HT1080 (cell line): ENCODE measurements around the gene CEP295NL. TPM values are rescaled to one million over a fixed set of nuclear protein-coding genes. Genes with fewer than 3 reads are reported as not detected.

Experiments
- total RNA-seq: library from RNA; depleted of rRNA; stranded (reverse); fragments of >200 nt; shearing (Covaris generic); gene quantifications from 2 replicates; pipeline ENCODE4 v1.2.3, GENCODE V29; 2014; rRNA removed

CEP295NL gene
- total RNA-seq, 1 experiment from 2014 or later = 0.55 TPM

Other genes starting within 250 kb of the CEP295NL start
- gene CYTH1, start 120.9 kb downstream of the CEP295NL start, total RNA-seq = 13.4 and 14.0 TPM in 2 replicates
- gene USP36, start 62.4 kb downstream of the CEP295NL start, total RNA-seq = 20.8 and 22.2 TPM in 2 replicates
- 78.0 and 119 TPM in 2 replicates for gene TIMP2, start 22.2 kb upstream of the CEP295NL start, total RNA-seq
- 375 and 383 TPM in 2 replicates for gene LGALS3BP, start 76.7 kb upstream of the CEP295NL start, total RNA-seq
- 71.1 and 92.2 TPM in 2 replicates for gene CANT1, start 106.6 kb upstream of the CEP295NL start, total RNA-seq
- gene C1QTNF1, start 121.0 kb upstream of the CEP295NL start, total RNA-seq = 0.45 TPM in 1 of 2 replicates, not detected in the other
- gene ENGASE, start 171.6 kb upstream of the CEP295NL start, total RNA-seq = 5.1 and 7.2 TPM in 2 replicates